TTC549 (cell line): ENCODE data around the gene KIAA1671.

Experiments
- FAIRE-seq: peaks from 2 replicates; lab custom pipeline; 2012; peaks lifted over from hg19 to GRCh38; lab: Jason Lieb, UNC

Gene KIAA1671

GRCh38 chr22:24952837-24953383, 394 bp downstream of the KIAA1671 start:
- no peak for FAIRE-seq

- no peak for FAIRE-seq
These were observed 1.0 kb downstream of the KIAA1671 start for GRCh38 chr22:24953384-24954113.

GRCh38 chr22:24954114-24954463, 1.6 kb downstream of the KIAA1671 start:
- no peak for FAIRE-seq

- FAIRE-seq, result no peak
These were observed 2.3 kb downstream of the KIAA1671 start for GRCh38 chr22:24954856-24955255.

GRCh38 chr22:24957043-24957442, 4.5 kb downstream of the KIAA1671 start:
- FAIRE-seq, result no peak

- no peak for FAIRE-seq
These were observed 8.8 kb downstream of the KIAA1671 start for GRCh38 chr22:24961217-24961844.

GRCh38 chr22:24962094-24962493, 9.6 kb downstream of the KIAA1671 start:
- FAIRE-seq, result no peak

GRCh38 chr22:24962835-24963234, 10.3 kb downstream of the KIAA1671 start:
- no peak for FAIRE-seq

- no peak for FAIRE-seq
These were observed 11.9 kb downstream of the KIAA1671 start for GRCh38 chr22:24964441-24964840.

- no peak for FAIRE-seq
These were observed 13.5 kb downstream of the KIAA1671 start for GRCh38 chr22:24965822-24966626.

- FAIRE-seq, result no peak
These were observed 15.6 kb downstream of the KIAA1671 start for GRCh38 chr22:24968066-24968561.

- FAIRE-seq, result no peak
These were observed 17.2 kb downstream of the KIAA1671 start for GRCh38 chr22:24969560-24970301.

GRCh38 chr22:24972369-24972768, 19.9 kb downstream of the KIAA1671 start:
- no peak for FAIRE-seq

- FAIRE-seq, result no peak
These were observed 21.4 kb downstream of the KIAA1671 start for GRCh38 chr22:24973872-24974271.

GRCh38 chr22:24975125-24975640, 22.7 kb downstream of the KIAA1671 start:
- no peak for FAIRE-seq

GRCh38 chr22:24975813-24976341, 23.4 kb downstream of the KIAA1671 start:
- FAIRE-seq, result no peak

- FAIRE-seq, result no peak
These were observed 24.1 kb downstream of the KIAA1671 start for GRCh38 chr22:24976442-24977218.

- no peak for FAIRE-seq
These were observed 25.1 kb downstream of the KIAA1671 start for GRCh38 chr22:24977370-24978221.

- FAIRE-seq, result no peak
These were observed 25.8 kb downstream of the KIAA1671 start for GRCh38 chr22:24978308-24978707.

- FAIRE-seq, result no peak
These were observed 28.6 kb downstream of the KIAA1671 start for GRCh38 chr22:24981066-24981465.
